Uterus (tissue), 4 donors: ENCODE results near the gene MTCL1. TPM values are rescaled to one million over a fixed set of nuclear protein-coding genes. Genes with fewer than 3 reads are reported as not detected.

Source experiments
- DNase-seq, 2 donors: peaks; one replicate each; pipeline ENCODE4 v3.0.0-alpha.2; 2019 to 2020
- H3K27ac ChIP-seq, 2 donors: fragments of 200-600 bp; sonication (generic); 1 replicate in 1 of 2; 2 replicates in 1 of 2; pipeline ENCODE4 v1.5.1; 2016 to 2018
- H3K27me3 ChIP-seq, 2 donors: fragments of 200-600 bp; sonication (generic); one replicate each; pipeline ENCODE4 v1.5.1; 2018 to 2019; ENCODE audit warnings: control low read depth in 1 of 2
- H3K36me3 ChIP-seq, 2 donors: fragments of 200-600 bp; sonication (generic); one replicate each; pipeline ENCODE4 v1.5.1; 2019; ENCODE audit warnings: control low read depth in 1 of 2
- H3K4me1 ChIP-seq, 2 donors: fragments of 200-600 bp; sonication (generic); one replicate each; pipeline ENCODE4 v1.5.1; 2018 to 2019; ENCODE audit warnings: control low read depth in 1 of 2
- H3K4me3 ChIP-seq, 2 donors: fragments of 200-600 bp; sonication (generic); 1 replicate in 1 of 2; 2 replicates in 1 of 2; pipeline ENCODE4 v1.5.1; 2018 to 2019; ENCODE audit warnings: mild to moderate bottlenecking in 1 of 2
- H3K9me3 ChIP-seq, 2 donors: fragments of 200-600 bp; sonication (generic); one replicate each; pipeline ENCODE4 v1.5.1; 2019; ENCODE audit warnings: control low read depth in 1 of 2
- CTCF ChIP-seq, 4 experiments: fragments of 200-600 bp in 2 of 4; fragments of 450-650 bp in 2 of 4; sonication (generic) in 2 of 4; IDR thresholded peaks; one replicate each; pipeline ENCODE4 v1.5.1; 2016 to 2019; ENCODE audit warnings: antibody characterized with exemption in 4 of 4, mild to moderate bottlenecking in 2 of 4, moderate library complexity in 1 of 4
- POLR2A ChIP-seq, 2 donors: fragments of 450-650 bp; IDR thresholded peaks; one replicate each; pipeline ENCODE4 v1.6.1; 2016; ENCODE audit warnings: antibody characterized with exemption in 2 of 2, mild to moderate bottlenecking in 1 of 2, moderate library complexity in 1 of 2
- intact Hi-C: fragments of 100-400 bp; cut with DNase I; formaldehyde crosslinking; loops from one replicate; pipeline ENCODE4 v1.15.1; 2023; ENCODE audit warnings: low total_unique reads
- total RNA-seq, 4 donors: library from RNA; depleted of rRNA in 3 of 4; stranded (reverse); fragments of >200 nt in 3 of 4; gene quantifications; one replicate each; pipeline versions ENCODE4 v1.1.0 to v1.2.4, GENCODE V29; 2014 to 2023
- donor health status: DM: yes; HTN: yes; CAD: no.

Gene MTCL1
- total RNA-seq, 4 donors from 2014 or later: 8.8 to 25.9 (median 11.0) TPM; not detected in 1

GRCh38 chr18:8786483-8787370 lies 81.4 kb downstream of the MTCL1 start:
- Histone ChIP-seq H3K9me3 (no peaks in the 10 kb centered on the region), H3K27me3 (no peaks in the 10 kb centered on the region), H3K27ac (no peak overlapping the region), H3K36me3 (no peaks in the 10 kb centered on the region), H3K4me3 (no peak overlapping the region), H3K4me1 (no peaks in the 10 kb centered on the region)
- intact Hi-C loops: no loop called here
- no peak for DNase-seq
- no peak for TF ChIP-seq CTCF (IDR thresholded peaks at IDR 0.05)
- no peak for TF ChIP-seq POLR2A (IDR thresholded peaks at IDR 0.05)

GRCh38 chr18:8787371-8787670 lies 82.0 kb downstream of the MTCL1 start:
- intact Hi-C loops: no loop called here
- Histone ChIP-seq H3K27ac (no peak overlapping the region), H3K9me3 (no peaks in the 10 kb centered on the region), H3K4me1 (no peaks in the 10 kb centered on the region), H3K27me3 (no peaks in the 10 kb centered on the region), H3K4me3 (no peak overlapping the region), H3K36me3 (no peaks in the 10 kb centered on the region)
- no peak for TF ChIP-seq CTCF (IDR thresholded peaks at IDR 0.05)
- TF ChIP-seq POLR2A (IDR thresholded peaks at IDR 0.05): no peak
- no peak for DNase-seq

GRCh38 chr18:8787794-8788193 lies 82.4 kb downstream of the MTCL1 start:
- Histone ChIP-seq H3K36me3 (no peaks in the 10 kb centered on the region), H3K4me3 (no peak overlapping the region), H3K9me3 (no peaks in the 10 kb centered on the region), H3K4me1 (no peaks in the 10 kb centered on the region), H3K27ac (no peak overlapping the region), H3K27me3 (no peaks in the 10 kb centered on the region)
- no peak for DNase-seq
- intact Hi-C loops: no loop called here
- TF ChIP-seq POLR2A (IDR thresholded peaks at IDR 0.05) (no peak), CTCF (IDR thresholded peaks at IDR 0.05) (no peak)

- no peak for DNase-seq
- H3K27ac ChIP-seq: no peak overlapping the region
These were observed 83.4 kb downstream of the MTCL1 start for GRCh38 chr18:8788503-8789429.

More at GRCh38 chr18:8788503-8789429, 83.4 kb downstream of the MTCL1 start:
- H3K4me3 ChIP-seq: no peak overlapping the region
- H3K4me1 ChIP-seq: no peaks in the 10 kb centered on the region
- intact Hi-C loops: no loop called here
- H3K36me3 ChIP-seq: no peaks in the 10 kb centered on the region
- H3K9me3 ChIP-seq: no peaks in the 10 kb centered on the region
- no peaks in the 10 kb centered on the region for H3K27me3 ChIP-seq
- TF ChIP-seq POLR2A (IDR thresholded peaks at IDR 0.05) (no peak), CTCF (IDR thresholded peaks at IDR 0.05) (no peak)
